H1 (cell line): ENCODE measurements around the gene ITGB4. TPM values are rescaled to one million over a fixed set of nuclear protein-coding genes. Genes with fewer than 3 reads are reported as not detected.

Experiments
- CTCF ChIA-PET: fragments of 300-600 bp; sonication (Branson Sonifier 250); formaldehyde crosslinking; loops from one replicate; lab custom pipeline; 2021; ENCODE audit not compliant: partially characterized antibody; lab: Charles Lee
- POLR2A ChIA-PET: fragments of 300-600 bp; sonication (Branson Sonifier 250); formaldehyde crosslinking; loops from one replicate; lab custom pipeline; 2021; ENCODE audit warnings: inconsistent platforms; ENCODE audit not compliant: partially characterized antibody; lab: Charles Lee
- DNase-seq, 2 experiments: peaks; one replicate each; pipeline versions ENCODE4 v3.0.0 to v3.0.0-alpha.2; 2010 to 2022; ENCODE audit warnings: low spot score in 2 of 2, low read depth in 1 of 2, mixed read lengths in 1 of 2
- FAIRE-seq: peaks from 2 replicates; lab custom pipeline; 2011; peaks lifted over from hg19 to GRCh38; lab: Jason Lieb, UNC
- H2AFZ ChIP-seq: 2 replicates; pipeline ENCODE4 v1.8.1; 2012; ENCODE audit warnings: low read length, inconsistent platforms
- H2AK5ac ChIP-seq: 2 replicates; pipeline ENCODE4 v1.6.1; 2013; ENCODE audit warnings: low read depth, low read length
- H2BK120ac ChIP-seq: replicated peaks from 2 replicates; pipeline ENCODE3; 2013; ENCODE audit warnings: low read depth, low read length, inconsistent platforms
- H2BK12ac ChIP-seq: 2 replicates; pipeline ENCODE4 v1.6.1; 2013; ENCODE audit warnings: low read depth, low read length
- H2BK15ac ChIP-seq: 2 replicates; pipeline ENCODE4 v1.6.1; 2013; ENCODE audit warnings: low read length
- H2BK20ac ChIP-seq: 2 replicates; pipeline ENCODE4 v1.6.1; 2013; ENCODE audit warnings: low read length
- H2BK5ac ChIP-seq: 2 replicates; pipeline ENCODE4 v1.6.1; 2013; ENCODE audit warnings: low read depth, low read length
- H3K14ac ChIP-seq: 2 replicates; pipeline ENCODE4 v1.6.1; 2013; ENCODE audit warnings: inconsistent platforms; ENCODE audit not compliant: insufficient read length
- H3K18ac ChIP-seq: 2 replicates; pipeline ENCODE4 v1.6.1; 2013; ENCODE audit warnings: low read length; ENCODE audit errors: extremely low read depth
- H3K23ac ChIP-seq: 2 replicates; pipeline ENCODE4 v1.6.1; 2013; ENCODE audit warnings: inconsistent platforms; ENCODE audit not compliant: insufficient read length
- H3K23me2 ChIP-seq: 2 replicates; pipeline ENCODE4 v1.6.1; 2013; ENCODE audit warnings: low read depth, low read length
- H3K27ac ChIP-seq: 2 replicates; pipeline ENCODE4 v1.6.1; 2011; ENCODE audit warnings: low read depth, low read length, inconsistent platforms
- H3K27me3 ChIP-seq, 4 experiments: replicated peaks in 1 of 4; 1 replicate in 1 of 4; 2 replicates in 3 of 4; pipeline versions ENCODE4 v1.6.1 to v1.8.1; 2011 to 2013; ENCODE audit warnings: low read length in 3 of 4, mild to moderate bottlenecking in 3 of 4, inconsistent platforms in 2 of 4, mixed read lengths in 2 of 4, moderate library complexity in 1 of 4; ENCODE audit not compliant: control insufficient read depth in 3 of 4, insufficient read depth in 3 of 4; ENCODE audit errors: extremely low read depth in 1 of 4
- H3K36me3 ChIP-seq, 4 experiments: 2 replicates each; pipeline versions ENCODE4 v1.6.1 to v1.8.1; 2011 to 2013; ENCODE audit warnings: mild to moderate bottlenecking in 4 of 4, low read length in 3 of 4, moderate library complexity in 2 of 4, control low read depth in 1 of 4, inconsistent platforms in 1 of 4; ENCODE audit not compliant: insufficient read depth in 4 of 4, control insufficient read depth in 2 of 4
- H3K4ac ChIP-seq: replicated peaks from 2 replicates; pipeline ENCODE3; 2013; ENCODE audit warnings: low read length, low read depth, mixed read lengths, inconsistent platforms; ENCODE audit not compliant: insufficient read length
- H3K4me1 ChIP-seq, 4 experiments: replicated peaks in 1 of 4; 1 replicate in 1 of 4; 2 replicates in 3 of 4; pipeline versions ENCODE4 v1.6.1 to v1.8.1; 2011 to 2013; ENCODE audit warnings: low read length in 3 of 4, inconsistent platforms in 2 of 4, mixed read lengths in 1 of 4; ENCODE audit not compliant: insufficient read depth in 4 of 4, control insufficient read depth in 3 of 4
- H3K4me2 ChIP-seq, 2 experiments: 2 replicates each; pipeline versions ENCODE4 v1.6.1 to v1.8.1; 2011 to 2013; ENCODE audit warnings: low read depth in 2 of 2, low read length in 2 of 2, control low read depth in 1 of 2, inconsistent platforms in 1 of 2, mild to moderate bottlenecking in 1 of 2; ENCODE audit not compliant: insufficient read depth in 1 of 2
- H3K4me3 ChIP-seq, 4 experiments: fragments of 200-600, 300-600 bp in 1 of 4; sonication (generic), shearing (Covaris generic), sonication (Bioruptor Twin) in 1 of 4; 2 replicates each; pipeline versions ENCODE4 v1.5.1 to v1.8.1; 2011 to 2016; ENCODE audit warnings: low read length in 4 of 4, low read depth in 3 of 4, control low read depth in 2 of 4, inconsistent platforms in 2 of 4, mild to moderate bottlenecking in 2 of 4, mixed read lengths in 1 of 4, moderate library complexity in 1 of 4; ENCODE audit not compliant: insufficient read depth in 2 of 4; ENCODE audit errors: extremely low read depth in 1 of 4
- H3K56ac ChIP-seq: replicated peaks from 2 replicates; pipeline ENCODE3; 2013; ENCODE audit warnings: low read depth, mild to moderate bottlenecking, mixed read lengths, low read length, inconsistent platforms; ENCODE audit not compliant: insufficient read length
- H3K79me1 ChIP-seq: 2 replicates; pipeline ENCODE4 v1.6.1; 2013; ENCODE audit warnings: low read depth, low read length, control low read depth
- H3K79me2 ChIP-seq, 2 experiments: 2 replicates each; pipeline versions ENCODE4 v1.6.1 to v1.8.1; 2012 to 2013; ENCODE audit warnings: low read length in 2 of 2, mild to moderate bottlenecking in 2 of 2, inconsistent platforms in 1 of 2; ENCODE audit not compliant: insufficient read depth in 2 of 2, control insufficient read depth in 1 of 2
- H3K9ac ChIP-seq, 4 experiments: replicated peaks in 1 of 4; 1 replicate in 1 of 4; 2 replicates in 3 of 4; pipeline versions ENCODE4 v1.6.1 to v1.8.1; 2011 to 2013; ENCODE audit warnings: low read depth in 3 of 4, low read length in 3 of 4, control low read depth in 2 of 4, mild to moderate bottlenecking in 2 of 4, moderate library complexity in 2 of 4, inconsistent platforms in 1 of 4; ENCODE audit errors: extremely low read depth in 1 of 4
- H3K9me3 ChIP-seq, 2 experiments: 2 replicates each; pipeline versions ENCODE4 v1.6.1 to v1.8.1; 2012 to 2013; ENCODE audit warnings: mild to moderate bottlenecking in 2 of 2, moderate library complexity in 2 of 2, control low read depth in 1 of 2, inconsistent platforms in 1 of 2, low read depth in 1 of 2, low read length in 1 of 2, mixed read lengths in 1 of 2; ENCODE audit not compliant: insufficient read depth in 2 of 2
- H4K20me1 ChIP-seq, 2 experiments: replicated peaks in 1 of 2; 2 replicates each; pipeline versions ENCODE3 to v1.8.1; 2011 to 2013; ENCODE audit warnings: inconsistent platforms in 2 of 2, low read length in 2 of 2, mild to moderate bottlenecking in 1 of 2; ENCODE audit not compliant: insufficient read depth in 2 of 2, control insufficient read depth in 1 of 2
- H4K5ac ChIP-seq: 2 replicates; pipeline ENCODE4 v1.6.1; 2013; ENCODE audit warnings: low read length, low read depth, mixed read lengths, inconsistent platforms; ENCODE audit not compliant: insufficient read length
- H4K8ac ChIP-seq: 2 replicates; pipeline ENCODE4 v1.8.0; 2013; ENCODE audit warnings: mild to moderate bottlenecking, moderate library complexity, low read length, inconsistent platforms; ENCODE audit not compliant: insufficient read depth; ENCODE audit errors: extremely low read depth
- H4K91ac ChIP-seq: replicated peaks from 2 replicates; pipeline ENCODE3; 2013; ENCODE audit warnings: low read length, mixed read lengths, inconsistent platforms; ENCODE audit not compliant: insufficient read length
- MAFK ChIP-seq: IDR thresholded peaks from 2 replicates; pipeline ENCODE4 v1.6.1; 2012; ENCODE audit warnings: low read depth, mild to moderate bottlenecking, improper control_type of control experiment, low read length
- SUZ12 ChIP-seq: fragments of 200-600 bp; sonication (generic); IDR thresholded peaks from 2 replicates; pipeline ENCODE4 v1.6.1; 2012; ENCODE audit warnings: mild to moderate bottlenecking, inconsistent platforms, low read length, moderate library complexity, mixed read lengths
- WGBS, 2 experiments: shearing (Covaris generic) in 1 of 2; methylation state at CpG; one replicate each; pipeline versions ENCODE4 v1.1.6 to v1.1.7; 2013 to 2015; ENCODE audit warnings: low lambda C conversion rate in 2 of 2, mixed read lengths in 2 of 2, inconsistent platforms in 1 of 2, low coverage in 1 of 2, missing lambda C conversion rate in 1 of 2; ENCODE audit not compliant: insufficient replicate concordance in 2 of 2, insufficient coverage in 1 of 2, insufficient read length in 1 of 2; ENCODE audit errors: extremely low coverage in 1 of 2, missing lambda C conversion rate in 1 of 2; 5-methylcytosine and 5-hydroxymethylcytosine counted together
- polyA plus RNA-seq, 7 experiments: library from polyadenylated mRNA; depleted of rRNA in 3 of 7; stranded (reverse) in 5 of 7; unstranded in 2 of 7; fragments of >200 nt in 5 of 7; fragments of 200-250 nt in 2 of 7; gene quantifications; 1 replicate in 5 of 7; 2 replicates in 1 of 7; 4 replicates in 1 of 7; pipeline versions ENCODE4 v1.2.1 to v1.2.3, GENCODE V29; 2011 to 2013; ENCODE audit warnings: missing spikeins in 2 of 7, mixed read lengths in 2 of 7
- total RNA-seq: library from RNA; stranded (reverse); fragmentation: NEBNext Ultra II Directional; extraction: Animal tissue kit (Norgen Biotek cat#: 25700); gene quantifications from 2 replicates; pipeline ENCODE4 v1.2.1, GENCODE V29; 2021

ITGB4 gene
- total and polyA plus RNA-seq, 2 of the 8 experiments (the other 6 are each of a cell fraction or from before 2014, with no cell fraction given) = 5.2 to 5.6 TPM

GRCh38 chr17:75695141-75695829, 26.0 kb upstream of the ITGB4 start:
- peaks cover 0 to 23% of the 10 kb centered on the region in 2 experiments; a peak in 2 of 4 replicates for H3K79me2 ChIP-seq
- no peak for TF ChIP-seq SUZ12
- no peak for TF ChIP-seq MAFK
- no peak overlapping the region for H3K14ac ChIP-seq
- H3K23me2 ChIP-seq = no peaks in the 10 kb centered on the region
- H3K27me3 ChIP-seq = no peaks in the 10 kb centered on the region
- H4K91ac ChIP-seq = no peak overlapping the region
- H3K36me3 ChIP-seq = peaks cover 7 to 16% (median 9%) of the 10 kb centered on the region in 4 experiments; a peak in 6 of 8 replicates
- POLR2A ChIA-PET = interaction anchor here (0.7 to 1.6 kb wide), 5 partner anchors 10 to 36 kb away, joined by 3 to 6 read pairs (median 4); no protein-coding TSS in a partner anchor
- H2BK20ac ChIP-seq = no peak overlapping the region
- H2BK5ac ChIP-seq = no peak overlapping the region
- no peak overlapping the region for H2AFZ ChIP-seq
- no peaks in the 10 kb centered on the region for H3K9me3 ChIP-seq
- peaks cover 6 to 12% of the 10 kb centered on the region in 2 experiments for H4K20me1 ChIP-seq
- H3K18ac ChIP-seq = no peak overlapping the region
- H2AK5ac ChIP-seq = no peak overlapping the region
- no peak overlapping the region for H4K8ac ChIP-seq
- no peak overlapping the region for H3K4me3 ChIP-seq
- no peak overlapping the region for H3K27ac ChIP-seq
- no peak overlapping the region for H3K23ac ChIP-seq
- H3K79me1 ChIP-seq = peaks cover 10% of the 10 kb centered on the region
- H3K4me2 ChIP-seq = no peak overlapping the region
- no peak for DNase-seq
- 91% methylated on average over 7 of the region's 7 CpGs; no CpG with 5 or more reads in 1 of the 2 experiments for WGBS, 2 experiments
- no peak overlapping the region for H2BK12ac ChIP-seq
- no peak for FAIRE-seq
- H3K4ac ChIP-seq = no peak overlapping the region
- peaks cover 3 to 21% (median 7%) of the 10 kb centered on the region in 4 experiments for H3K4me1 ChIP-seq
- no peak overlapping the region for H2BK120ac ChIP-seq
- H2BK15ac ChIP-seq = no peak overlapping the region
- no peak overlapping the region for H3K56ac ChIP-seq
- no peak overlapping the region for H4K5ac ChIP-seq
- no peak overlapping the region for H3K9ac ChIP-seq
- CTCF ChIA-PET = interaction anchor here (0.7 to 6.8 kb wide), 14 partner anchors 8 to 70 kb away, joined by 3 to 48 read pairs (median 4); partner anchors contain the start of genes RECQL5 and SMIM5
